HG03469 (cell line): ENCODE measurements around the gene PCGF2.
"Not testable (repeated sequence)": the region's sequence is repeated elsewhere in the genome, so short reads cannot be mapped to it uniquely, and the experiment has no call there.

Source experiments
- ATAC-seq: cut with Tn5 transposase; IDR thresholded peaks from one replicate; pipeline ENCODE4 v1.9.1; 2021; ENCODE audit warnings: mild to moderate bottlenecking, moderate library complexity, moderate number of reproducible peaks; ENCODE audit not compliant: unreplicated experiment

Gene PCGF2

GRCh38 chr17:38738007-38738662 lies 10.0 kb downstream of the PCGF2 start:
- no peak for ATAC-seq

DNA sequence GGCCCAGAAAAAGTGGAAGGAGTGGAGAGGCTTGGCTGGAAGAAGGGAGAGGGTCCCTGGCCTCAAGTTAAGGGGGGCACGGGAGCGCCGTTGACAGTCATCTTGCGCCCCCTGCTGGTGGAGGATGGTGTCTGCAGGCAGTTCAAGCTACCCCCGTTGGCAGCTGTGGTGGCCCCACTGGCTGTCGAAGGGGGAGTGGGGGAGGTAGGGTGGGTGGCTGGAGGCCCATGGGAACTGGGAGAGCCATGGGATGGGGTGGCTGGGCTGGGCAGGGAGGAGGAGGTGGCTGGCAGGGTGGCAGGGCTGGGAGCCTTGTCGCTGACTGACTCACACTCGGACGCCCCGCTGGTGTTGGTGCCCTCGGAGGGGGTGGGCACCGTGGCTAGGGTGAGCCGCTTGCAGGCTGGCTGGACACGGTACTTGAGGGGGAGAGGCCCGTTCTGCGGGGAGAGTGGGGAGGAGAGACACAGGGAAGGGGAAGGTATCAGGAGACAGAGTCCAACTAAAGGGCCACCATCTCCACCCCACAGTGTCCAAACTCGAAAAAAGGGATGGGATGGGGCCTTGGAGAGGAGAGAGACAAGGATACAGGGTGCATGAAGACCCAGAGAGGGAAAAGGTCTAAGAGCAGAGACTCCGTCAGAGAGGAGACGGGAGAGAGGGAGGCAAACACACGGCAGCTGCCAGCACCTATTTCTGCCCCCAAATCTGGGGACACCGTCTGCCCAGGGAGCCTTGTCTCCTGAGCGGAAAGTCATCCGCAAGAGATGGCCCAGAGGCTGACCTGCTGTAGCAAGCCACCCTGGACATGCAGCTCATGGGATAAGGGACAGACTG lies 12.8 kb downstream of the PCGF2 start:
- no peak for ATAC-seq

GRCh38 chr17:38733982-38734973 lies 13.9 kb downstream of the PCGF2 start:
- no peak for ATAC-seq

DNA sequence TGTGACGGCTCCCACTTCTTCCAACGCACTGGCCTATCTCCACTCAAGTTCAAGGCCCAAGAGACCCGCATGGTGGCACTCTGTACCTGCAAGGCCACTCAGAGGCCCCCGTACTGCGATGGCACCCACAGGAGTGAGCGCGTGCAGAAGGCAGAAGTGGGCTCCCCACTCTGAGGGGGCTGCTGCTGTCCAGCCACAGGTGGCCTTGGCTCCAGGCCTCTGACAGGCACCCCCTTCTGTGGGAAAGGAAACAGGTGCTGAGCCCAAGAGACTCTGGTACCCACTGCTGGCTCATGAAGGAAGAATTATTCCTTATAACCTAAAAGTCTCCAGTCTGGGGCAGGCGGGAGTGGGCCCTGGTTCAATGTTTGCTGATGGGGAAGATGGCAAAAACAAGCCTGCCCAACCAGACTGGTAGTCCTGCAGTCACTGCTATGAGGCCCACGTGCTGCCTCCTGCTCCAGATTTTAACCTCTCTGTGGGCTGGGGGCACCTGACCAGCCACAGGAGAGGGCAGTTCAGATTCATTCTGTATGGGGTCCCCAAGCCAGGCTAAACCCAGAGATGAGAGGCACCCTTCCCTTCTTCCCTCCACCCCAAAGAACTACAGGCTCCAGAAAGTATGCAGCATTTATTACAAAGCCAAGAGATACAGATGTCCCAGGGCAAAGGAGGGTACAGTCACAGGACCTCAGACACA lies 14.7 kb downstream of the PCGF2 start:
- ATAC-seq = no peak

GRCh38 chr17:38732376-38733281 lies 15.5 kb downstream of the PCGF2 start:
- ATAC-seq = no peak

DNA sequence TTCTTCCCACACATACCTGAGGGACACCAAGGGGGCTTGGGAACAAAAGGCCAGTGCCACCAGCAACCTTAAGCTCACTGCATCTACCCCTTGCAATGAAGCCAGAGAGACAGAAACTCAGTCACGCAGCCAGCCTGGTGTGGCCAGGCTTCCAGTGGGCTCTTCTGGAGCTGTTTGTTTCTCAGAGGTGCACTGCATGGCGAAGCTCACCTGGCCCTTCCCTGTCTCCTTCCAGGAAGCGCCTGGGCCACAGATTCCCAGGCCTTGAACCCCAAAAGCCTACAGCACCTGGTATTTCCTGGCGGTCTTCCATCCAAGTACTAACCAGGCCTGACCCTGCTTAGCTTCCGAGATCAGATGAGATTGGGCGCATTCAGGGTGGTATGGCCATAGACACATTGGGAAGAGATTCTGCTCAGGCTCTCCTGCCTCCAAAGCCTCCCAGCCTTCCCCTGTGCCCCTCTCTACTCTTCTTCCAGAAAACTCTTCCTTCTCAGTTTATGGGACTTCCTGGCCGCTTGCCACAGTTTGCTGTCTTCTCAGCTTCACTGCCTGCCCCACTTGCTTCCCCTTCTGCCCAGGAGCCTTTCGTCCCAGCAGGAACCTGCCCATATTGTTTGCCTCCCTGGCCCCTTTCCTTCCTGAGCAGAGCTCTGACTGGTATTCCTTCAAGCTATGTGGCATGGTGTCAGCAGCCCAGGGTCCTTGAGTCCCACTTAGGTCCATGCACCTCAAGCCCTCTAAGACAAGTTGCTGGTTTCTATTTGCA lies 16.4 kb downstream of the PCGF2 start:
- ATAC-seq = no peak

DNA sequence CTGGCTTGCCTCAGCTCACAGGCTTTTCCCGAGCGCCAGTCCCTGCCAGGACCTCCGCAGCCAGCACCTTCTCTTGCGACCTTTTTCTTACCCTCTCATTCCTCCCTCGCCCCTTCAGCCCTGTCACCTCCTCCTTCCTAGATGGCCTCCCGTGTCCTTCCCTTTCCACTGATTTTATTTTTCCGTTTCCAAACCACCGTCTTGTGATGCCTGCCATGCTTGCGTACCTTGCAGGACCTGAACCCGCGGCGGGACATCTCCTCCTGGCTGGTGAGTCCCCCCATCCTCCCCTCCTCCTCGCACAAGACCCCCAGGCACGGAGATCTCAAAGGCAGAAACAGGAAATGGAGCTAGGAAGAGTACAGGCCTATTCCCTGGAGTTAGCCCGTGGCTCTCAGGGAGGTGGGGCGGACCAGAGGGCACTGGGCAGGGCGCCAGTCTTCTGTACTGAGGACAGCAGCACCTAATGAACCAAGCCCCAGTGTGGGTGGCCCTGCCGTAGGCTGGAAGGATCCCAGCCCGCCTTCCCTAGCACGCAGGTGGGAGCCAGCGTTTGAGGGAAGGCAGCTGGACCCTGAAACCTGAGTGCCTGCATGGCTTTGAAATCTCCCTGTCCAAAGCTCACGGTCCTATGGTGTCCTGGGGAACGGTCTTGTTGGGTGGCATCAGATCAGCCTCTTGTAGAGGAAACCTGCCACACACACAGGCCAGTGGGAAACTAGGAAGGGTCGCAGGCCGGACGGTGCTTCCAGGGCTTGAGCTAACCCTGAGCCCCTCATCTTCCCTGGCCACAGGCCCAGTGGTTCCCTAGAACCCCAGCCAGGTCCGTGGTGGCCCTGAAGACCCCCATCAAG lies 17.4 kb downstream of the PCGF2 start:
- ATAC-seq = no peak

DNA sequence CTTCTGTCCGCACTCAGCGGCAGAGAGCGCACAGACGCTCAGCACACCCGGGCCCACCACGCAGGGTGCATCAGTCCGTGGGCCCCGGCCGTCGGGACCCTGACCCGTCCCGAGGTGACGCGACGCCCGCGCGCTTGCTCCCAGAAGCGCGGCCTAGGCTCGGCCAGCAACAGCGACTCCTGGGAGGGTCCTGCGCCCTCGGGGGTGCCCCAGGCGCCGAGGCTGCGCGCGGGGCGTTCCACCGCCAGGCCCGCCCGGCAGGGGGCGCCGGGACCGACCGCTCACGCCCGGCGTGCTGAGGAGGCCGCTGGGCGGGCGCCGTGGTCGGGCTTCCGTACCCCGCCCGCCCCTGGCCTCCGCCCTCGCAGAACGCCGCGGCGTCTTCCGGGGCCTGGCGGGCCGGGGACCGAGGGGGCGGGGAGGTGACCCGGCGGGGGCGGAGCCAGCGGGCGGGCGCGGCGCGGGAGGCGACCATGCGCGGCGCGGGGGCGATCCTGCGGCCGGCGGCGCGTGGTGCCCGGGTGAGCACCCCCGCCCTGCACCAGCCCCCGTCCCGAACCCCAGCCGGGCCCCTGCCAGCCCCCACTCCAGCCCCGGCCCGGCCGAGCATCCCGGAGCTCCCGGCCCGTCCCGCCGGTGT lies 18.1 kb downstream of the PCGF2 start, which contains the start of gene CISD3:
CISD3 (plus strand) TSS at position 456 of the 640 bp plus-strand sequence; CDS start at position 474, 18 bp downstream.
- ATAC-seq = peak; percentile 49

- ATAC-seq = no peak
Observed at GRCh38 chr17:38729368-38729885, 18.7 kb downstream of the PCGF2 start.

DNA sequence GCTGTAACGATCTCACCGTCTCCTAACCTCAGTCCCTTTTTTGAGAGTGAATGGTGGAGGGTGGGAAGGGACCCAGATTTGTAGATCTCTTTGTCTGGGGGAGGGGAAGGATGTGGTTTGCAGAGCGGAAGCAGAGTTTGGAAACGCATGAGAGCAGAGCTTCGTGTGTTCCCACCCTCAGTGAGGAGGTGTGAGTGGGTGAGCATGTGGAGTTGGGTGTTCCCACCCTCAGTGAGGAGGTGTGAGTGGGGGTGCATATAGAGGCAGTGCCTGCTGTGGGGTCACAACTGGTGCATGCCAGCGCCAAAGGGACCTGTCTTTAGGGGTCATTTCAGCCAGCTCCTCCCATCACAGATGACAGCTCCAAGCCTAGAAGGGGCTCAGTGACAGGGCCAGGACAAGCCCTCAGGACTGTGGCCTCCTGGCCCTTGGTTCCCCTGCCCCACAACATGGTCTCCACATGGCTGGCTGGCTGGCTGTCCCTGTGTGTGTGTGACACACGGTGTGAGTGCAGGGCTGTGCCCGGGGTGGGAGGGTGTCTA lies 19.8 kb downstream of the PCGF2 start:
- no peak for ATAC-seq

DNA sequence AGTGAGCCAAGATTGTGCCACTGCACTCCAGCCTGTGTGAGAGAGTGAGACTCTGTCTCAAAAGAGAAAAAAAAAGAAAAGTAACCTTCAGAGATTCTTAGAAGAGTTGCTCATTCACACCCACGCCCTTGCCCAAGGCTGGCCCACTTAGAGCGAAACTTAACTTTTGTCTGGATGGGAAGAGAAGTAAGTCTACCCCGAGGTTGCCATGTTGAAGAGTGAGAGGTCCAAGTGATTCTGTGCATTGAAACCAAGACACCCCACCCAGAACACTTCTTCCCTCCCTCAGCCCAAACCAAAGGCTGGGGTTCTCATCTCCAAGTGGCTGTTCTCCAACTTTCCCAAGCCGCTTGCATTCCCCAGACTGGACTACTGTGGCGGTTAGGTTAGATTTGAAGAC lies 20.4 kb downstream of the PCGF2 start:
- no peak for ATAC-seq

- not testable (repeated sequence) for ATAC-seq
Observed at GRCh38 chr17:38726145-38726544, 22.0 kb downstream of the PCGF2 start.

GRCh38 chr17:38725066-38725465 lies 23.1 kb downstream of the PCGF2 start:
- ATAC-seq = no peak

GRCh38 chr17:38724337-38724988 lies 23.7 kb downstream of the PCGF2 start:
- no peak for ATAC-seq

DNA sequence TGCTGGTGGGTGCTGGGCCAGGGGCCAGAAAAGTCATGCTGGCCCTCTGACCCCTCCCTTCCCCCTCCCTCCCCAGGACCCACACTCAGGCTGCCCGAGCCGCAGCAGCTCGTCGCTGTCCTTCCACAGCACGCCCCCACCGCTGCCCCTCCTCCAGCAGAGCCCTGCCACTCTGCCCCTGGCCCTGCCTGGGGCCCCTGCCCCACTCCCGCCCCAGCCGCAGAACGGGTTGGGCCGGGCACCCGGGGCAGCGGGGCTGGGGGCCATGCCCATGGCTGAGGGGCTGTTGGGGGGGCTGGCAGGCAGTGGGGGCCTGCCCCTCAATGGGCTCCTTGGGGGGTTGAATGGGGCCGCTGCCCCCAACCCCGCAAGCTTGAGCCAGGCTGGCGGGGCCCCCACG lies 26.3 kb downstream of the PCGF2 start:
- ATAC-seq = no peak

- no peak for ATAC-seq
Observed at GRCh38 chr17:38720941-38721340, 27.2 kb downstream of the PCGF2 start.
